ENCODE data around the gene ATXN7L1.

Gene ATXN7L1, protein sequence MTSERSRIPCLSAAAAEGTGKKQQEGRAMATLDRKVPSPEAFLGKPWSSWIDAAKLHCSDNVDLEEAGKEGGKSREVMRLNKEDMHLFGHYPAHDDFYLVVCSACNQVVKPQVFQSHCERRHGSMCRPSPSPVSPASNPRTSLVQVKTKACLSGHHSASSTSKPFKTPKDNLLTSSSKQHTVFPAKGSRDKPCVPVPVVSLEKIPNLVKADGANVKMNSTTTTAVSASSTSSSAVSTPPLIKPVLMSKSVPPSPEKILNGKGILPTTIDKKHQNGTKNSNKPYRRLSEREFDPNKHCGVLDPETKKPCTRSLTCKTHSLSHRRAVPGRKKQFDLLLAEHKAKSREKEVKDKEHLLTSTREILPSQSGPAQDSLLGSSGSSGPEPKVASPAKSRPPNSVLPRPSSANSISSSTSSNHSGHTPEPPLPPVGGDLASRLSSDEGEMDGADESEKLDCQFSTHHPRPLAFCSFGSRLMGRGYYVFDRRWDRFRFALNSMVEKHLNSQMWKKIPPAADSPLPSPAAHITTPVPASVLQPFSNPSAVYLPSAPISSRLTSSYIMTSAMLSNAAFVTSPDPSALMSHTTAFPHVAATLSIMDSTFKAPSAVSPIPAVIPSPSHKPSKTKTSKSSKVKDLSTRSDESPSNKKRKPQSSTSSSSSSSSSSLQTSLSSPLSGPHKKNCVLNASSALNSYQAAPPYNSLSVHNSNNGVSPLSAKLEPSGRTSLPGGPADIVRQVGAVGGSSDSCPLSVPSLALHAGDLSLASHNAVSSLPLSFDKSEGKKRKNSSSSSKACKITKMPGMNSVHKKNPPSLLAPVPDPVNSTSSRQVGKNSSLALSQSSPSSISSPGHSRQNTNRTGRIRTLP

GRCh38 chr7:105876091-105876963 lies at the start of gene ATXN7L1:
Gene ATXN7L1, minus strand, starts transcription at chr7:105876599. Its CDS starts 41 bp downstream, at chr7:105876558.
- peak; percentile 86 for DNase-seq

DNA sequence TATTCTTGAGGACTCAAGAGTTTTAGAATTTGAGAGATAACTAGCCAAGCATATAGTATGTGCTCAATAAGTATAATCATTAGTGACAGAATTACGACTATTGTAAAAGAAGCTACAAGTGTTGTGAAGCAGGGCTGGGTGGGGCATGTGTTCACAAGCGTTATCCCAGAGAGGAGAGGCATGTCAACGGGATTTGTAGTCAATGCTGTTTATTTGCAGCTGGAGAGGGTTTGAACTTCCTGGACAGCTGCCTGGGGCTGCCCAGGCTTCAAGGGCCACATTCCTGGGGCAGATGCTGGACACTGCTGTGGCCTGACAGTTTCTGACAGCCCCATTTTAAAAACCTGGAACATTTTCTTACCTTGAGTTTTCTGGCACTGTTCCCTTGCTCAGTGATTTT lies 49.7 kb upstream of the ATXN7L1 start:
- no peak for DNase-seq

GRCh38 chr7:105924945-105925344 lies 48.5 kb upstream of the ATXN7L1 start:
- DNase-seq, result no peak

DNA sequence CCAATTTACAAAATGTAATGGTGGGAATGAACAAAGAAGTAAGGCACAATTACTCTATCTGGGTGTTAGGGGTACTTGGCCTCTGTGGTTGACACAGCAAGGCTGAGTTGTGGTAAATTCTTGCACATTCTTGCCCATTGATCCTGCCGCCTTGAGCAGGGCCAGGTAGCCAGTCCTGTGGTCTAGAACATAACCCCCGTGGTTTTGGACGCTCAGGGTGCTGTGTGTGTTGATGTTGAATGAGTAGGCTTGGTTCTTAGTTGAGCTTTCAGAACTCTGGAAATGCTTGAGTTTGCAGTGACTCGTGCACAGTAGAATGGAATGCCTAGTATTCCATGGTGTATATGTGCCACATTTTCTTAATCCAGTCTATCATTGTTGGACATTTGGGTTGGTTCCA lies 44.4 kb upstream of the ATXN7L1 start:
- DNase-seq, result no peak

DNA sequence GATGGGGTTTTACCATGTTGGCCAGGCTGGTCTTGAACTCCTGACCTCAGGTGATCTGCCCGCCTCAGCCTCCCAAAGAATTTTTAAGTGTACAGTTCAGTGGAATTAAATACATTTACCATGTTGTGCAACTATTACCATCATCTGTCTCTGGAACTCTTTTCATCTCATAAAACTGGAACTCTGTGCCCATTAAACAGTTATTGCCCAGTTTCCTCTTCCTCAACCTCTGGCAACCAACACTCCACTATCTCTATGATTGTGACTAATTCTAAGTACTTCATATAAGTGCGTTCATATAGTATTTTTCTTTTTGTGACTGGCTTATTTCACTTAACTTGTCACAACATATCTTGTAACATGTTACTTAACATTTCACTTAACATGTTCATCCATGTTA lies 41.3 kb upstream of the ATXN7L1 start:
- DNase-seq, result no peak

GRCh38 chr7:105916603-105917002 lies 40.2 kb upstream of the ATXN7L1 start:
- DNase-seq, result no peak

- no peak for DNase-seq
These were observed 37.5 kb upstream of the ATXN7L1 start for GRCh38 chr7:105913947-105914346.

GRCh38 chr7:105911961-105912575 lies 35.7 kb upstream of the ATXN7L1 start:
- DNase-seq, result no peak

- no peak for DNase-seq
These were observed 33.8 kb upstream of the ATXN7L1 start for GRCh38 chr7:105910172-105910571.

GRCh38 chr7:105909742-105910141 lies 33.3 kb upstream of the ATXN7L1 start:
- no peak for DNase-seq

DNA sequence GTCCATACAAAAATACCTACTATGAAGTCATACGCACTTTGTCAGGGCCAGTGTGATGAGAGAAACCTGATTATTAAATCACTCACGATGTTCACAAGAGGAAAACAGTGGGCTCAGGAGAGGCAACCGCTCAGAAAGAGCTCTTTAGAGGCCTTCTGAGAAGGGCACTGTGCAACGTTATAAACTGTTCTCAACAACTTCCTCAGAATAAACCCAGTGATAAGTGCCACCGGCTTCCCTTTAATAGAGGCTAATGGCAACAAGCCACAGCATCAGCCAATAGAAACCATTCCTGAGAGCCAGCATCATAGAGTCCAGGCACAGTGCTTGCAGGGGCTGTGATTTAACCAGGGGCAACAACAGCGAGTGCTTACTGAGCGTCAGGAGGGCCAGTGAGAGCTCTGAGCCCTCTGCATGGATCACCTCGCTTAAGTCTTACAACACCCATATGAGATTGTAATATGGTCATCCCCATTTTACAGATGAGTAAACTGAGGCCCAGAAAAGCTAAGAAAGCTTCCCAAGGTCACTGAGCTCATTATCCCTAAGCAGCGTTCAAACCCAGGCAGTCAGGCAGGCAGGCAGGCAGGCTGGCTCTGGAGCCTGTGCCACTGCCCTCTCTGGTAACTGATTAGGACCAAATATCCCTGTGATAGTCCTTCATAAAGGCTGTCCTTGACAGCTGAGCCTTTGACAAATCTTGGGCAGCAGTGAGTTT lies 30.9 kb upstream of the ATXN7L1 start:
- DNase-seq, result no peak

DNA sequence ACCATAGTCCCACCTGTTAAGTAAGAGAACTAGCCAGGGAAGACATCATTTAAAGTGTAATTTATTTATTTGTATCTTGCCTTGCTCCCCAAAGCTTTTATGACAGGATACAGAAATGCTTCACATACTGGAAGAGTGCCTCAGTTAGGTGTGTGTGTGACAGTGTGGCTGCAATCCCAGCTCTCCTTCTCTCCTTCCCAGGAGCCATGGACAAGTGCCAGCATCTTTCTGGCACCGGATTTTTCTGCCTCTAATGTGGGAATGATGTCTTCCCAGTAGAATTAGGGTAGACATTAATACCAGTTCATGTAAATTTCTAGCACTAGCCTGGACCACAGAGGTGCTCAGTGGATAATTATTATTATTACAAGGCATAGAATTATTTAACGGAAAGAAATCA lies 30.3 kb upstream of the ATXN7L1 start:
- DNase-seq, result no peak

DNA sequence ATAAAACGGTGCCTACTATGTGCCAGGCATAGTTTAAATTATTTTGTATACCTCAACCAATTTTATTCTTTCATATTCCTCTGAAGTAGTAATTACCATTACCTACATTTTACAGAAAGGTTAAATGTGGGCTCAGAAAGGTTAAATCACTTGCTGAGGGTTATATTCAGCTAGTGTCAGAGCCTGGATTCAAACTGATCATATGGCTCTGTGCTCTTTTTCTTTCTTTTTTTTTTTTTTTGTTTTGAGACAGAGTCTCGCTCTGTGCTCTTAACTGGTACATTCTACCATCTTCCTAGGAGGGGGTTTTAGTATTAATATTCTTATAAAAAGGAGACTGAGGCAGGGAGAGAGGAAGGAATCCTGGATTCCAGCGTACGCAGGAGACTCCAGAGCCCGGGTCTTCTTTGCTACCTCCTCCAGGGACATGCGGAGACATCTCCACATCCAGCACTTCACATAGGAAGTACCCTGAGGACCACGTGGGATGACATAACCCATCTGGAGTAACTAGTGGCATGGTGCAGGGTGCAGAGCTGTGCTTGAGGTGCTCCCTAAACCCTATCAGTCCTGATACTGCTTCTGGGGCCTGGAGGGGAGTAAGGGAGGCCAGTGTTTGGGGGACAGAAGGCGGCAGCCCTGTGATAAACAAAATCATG lies 29.6 kb upstream of the ATXN7L1 start:
- DNase-seq, result no peak

DNA sequence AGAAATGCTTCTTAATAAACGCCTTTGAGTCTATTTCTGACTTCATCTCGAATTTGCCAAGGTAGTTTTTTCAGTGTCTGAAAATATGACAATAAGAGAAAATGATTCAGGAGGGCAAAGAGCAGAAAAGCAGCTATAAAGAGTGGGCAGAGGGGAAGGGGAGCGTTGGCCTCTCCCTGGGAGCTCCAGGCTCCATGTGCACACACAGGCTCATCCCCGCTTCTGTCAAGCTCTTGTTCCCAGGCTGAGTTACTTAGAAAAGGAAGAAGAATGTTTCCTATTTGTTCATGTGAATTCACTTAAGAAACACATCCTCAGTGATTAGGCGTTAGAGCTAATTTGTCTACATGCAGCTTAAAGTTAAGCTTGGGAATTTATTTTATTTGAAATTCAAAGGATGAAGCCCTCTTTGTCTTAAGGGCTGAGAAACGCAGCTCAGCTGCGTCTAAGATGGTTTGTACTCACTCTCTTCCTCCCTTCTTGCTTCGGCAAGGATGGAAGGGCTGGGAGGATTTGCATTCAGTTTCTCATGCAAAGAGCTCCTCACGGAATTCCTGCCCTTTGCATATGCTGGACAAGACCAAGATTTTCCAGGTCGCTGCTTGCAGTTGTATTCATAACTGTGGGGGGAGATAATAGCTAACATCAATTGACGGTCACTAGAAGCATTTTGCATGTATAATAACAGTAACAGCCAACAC lies 29.0 kb upstream of the ATXN7L1 start:
- DNase-seq, result no peak

DNA sequence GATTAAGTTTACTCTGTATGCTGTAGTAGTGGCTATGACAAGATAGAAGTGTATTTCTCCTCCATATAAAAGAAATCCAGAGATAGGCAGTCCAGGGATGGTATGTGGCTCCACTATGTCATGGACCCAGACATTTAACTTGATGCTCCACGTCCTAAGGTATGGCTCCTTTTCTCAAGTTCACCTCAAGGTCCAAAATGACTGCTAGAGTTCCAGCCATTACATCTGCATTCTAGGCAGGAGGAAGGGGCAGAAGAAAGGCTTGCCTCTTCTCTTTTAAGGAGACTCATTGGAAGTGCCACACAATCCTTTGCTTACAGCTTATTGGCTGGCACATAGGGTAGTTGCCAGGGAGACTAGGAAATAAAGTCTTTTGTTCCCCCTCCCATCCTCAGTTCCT lies 27.7 kb upstream of the ATXN7L1 start:
- DNase-seq, result no peak

- DNase-seq, result no peak
These were observed 26.0 kb upstream of the ATXN7L1 start for GRCh38 chr7:105902325-105902911.

GRCh38 chr7:105897999-105898398 lies 21.6 kb upstream of the ATXN7L1 start:
- DNase-seq, result no peak

DNA sequence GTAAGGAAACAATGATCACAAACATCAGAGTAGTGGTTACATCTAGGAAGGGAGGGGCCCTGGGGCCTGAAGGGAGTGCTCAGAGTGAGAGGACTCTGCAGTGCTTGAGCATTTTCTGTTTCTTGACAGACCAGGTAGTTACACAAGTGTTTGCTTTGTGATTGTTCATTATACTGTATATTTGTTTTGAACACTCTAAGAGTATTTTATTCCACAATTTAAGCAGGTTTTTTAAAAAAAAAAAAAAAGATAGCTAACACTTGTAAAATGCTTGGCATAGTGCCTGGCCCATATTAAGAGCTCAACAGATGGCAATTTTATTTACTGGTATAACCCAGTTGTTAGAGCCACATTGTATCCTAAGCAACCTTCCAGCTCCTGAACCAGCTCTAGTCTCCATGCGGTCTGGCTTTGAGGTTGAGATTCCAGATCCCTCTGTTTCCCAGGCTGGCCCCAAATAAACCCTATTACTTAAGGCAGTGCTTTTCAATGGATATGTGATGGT lies 20.1 kb upstream of the ATXN7L1 start:
- peak; percentile 97 for DNase-seq

GRCh38 chr7:105894131-105894530 lies 17.7 kb upstream of the ATXN7L1 start:
- no peak for DNase-seq

DNA sequence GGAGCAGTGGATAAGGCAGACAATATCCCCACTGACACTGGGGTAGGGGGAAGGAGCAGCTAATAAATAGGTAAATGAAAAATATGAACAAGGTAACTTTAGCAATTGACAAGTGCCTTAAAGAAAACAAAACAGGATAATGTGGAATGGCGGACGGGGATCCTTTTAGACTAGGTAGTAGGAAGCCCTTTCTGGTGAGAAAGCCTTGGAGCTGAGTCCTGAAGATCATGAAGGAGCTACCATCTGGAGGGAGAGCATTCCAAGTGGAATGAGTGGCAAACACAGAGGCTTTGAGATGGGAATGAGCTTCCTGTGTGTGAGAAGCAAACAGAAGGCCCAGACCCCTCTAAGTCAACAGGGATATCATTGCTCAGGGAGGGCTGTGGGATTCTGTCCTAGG lies 16.0 kb upstream of the ATXN7L1 start:
- DNase-seq, result no peak
